Pancreas (tissue), 10 donors: ENCODE data around the gene YIPF3. TPM values are rescaled to one million over a fixed set of nuclear protein-coding genes. Genes with fewer than 3 reads are reported as not detected.
"Not testable (repeated sequence)": the region's sequence is repeated elsewhere in the genome, so short reads cannot be mapped to it uniquely, and the experiment has no call there.

Experiments used
- ATAC-seq, 4 donors: fragments of 200-7000 bp; cut with Tn5 transposase; one replicate each; pipeline versions ENCODE4 v1.8.0 to v1.9.1; 2020; ENCODE audit warnings: mild to moderate bottlenecking in 4 of 4, moderate library complexity in 4 of 4
- DNase-seq, 6 donors: peaks; one replicate each; pipeline ENCODE4 v3.0.0-alpha.2; 2020
- FAIRE-seq: peaks from 2 replicates; lab custom pipeline; 2012; peaks lifted over from hg19 to GRCh38; lab: Jason Lieb, UNC
- H3K27ac ChIP-seq, 4 donors: fragments of 200-600 bp; sonication (generic); 1 replicate in 3 of 4; 2 replicates in 1 of 4; pipeline versions ENCODE4 v1.5.0 to v1.8.0; 2020
- H3K27me3 ChIP-seq, 4 donors: fragments of 200-600 bp; one replicate each; pipeline ENCODE4 v1.8.0; 2021
- H3K36me3 ChIP-seq, 3 donors: fragments of 200-600 bp; sonication (generic) in 1 of 3; one replicate each; pipeline versions ENCODE4 v1.5.0 to v1.8.0; 2020 to 2021
- H3K4me1 ChIP-seq, 3 donors: fragments of 200-600 bp; one replicate each; pipeline ENCODE4 v1.8.0; 2021
- H3K4me3 ChIP-seq, 4 donors: fragments of 200-600 bp; sonication (generic) in 2 of 4; one replicate each; pipeline versions ENCODE4 v1.5.0 to v1.8.0; 2020 to 2021
- H3K9me3 ChIP-seq, 4 donors: fragments of 200-600 bp; one replicate each; pipeline ENCODE4 v1.8.0; 2021
- CTCF ChIP-seq, 4 donors: fragments of 200-600 bp; sonication (generic) in 3 of 4; IDR thresholded peaks; one replicate each; pipeline versions ENCODE4 v1.5.0 to v1.8.0; 2021; ENCODE audit warnings: antibody characterized with exemption in 4 of 4
- WGBS, 2 donors: extraction: QIAGEN DNeasy Blood & Tissue Kit; methylation state at CpG; one replicate each; pipeline ENCODE4 v1.1.7; 2013; 5-methylcytosine and 5-hydroxymethylcytosine counted together
- intact Hi-C, 3 donors: fragments of 100-400 bp; cut with DNase I; formaldehyde crosslinking; loops; one replicate each; pipeline versions ENCODE4 v1.11.1 to v1.14.2; 2022
- polyA plus RNA-seq, 2 donors: library from polyadenylated mRNA; stranded (reverse); fragments of 200-250 nt; gene quantifications; one replicate each; pipeline ENCODE4 v1.2.3, GENCODE V29; 2013
- total RNA-seq, 6 donors: library from RNA; stranded (reverse); fragmentation: NEBNext Ultra II Directional in 4 of 6; extraction: Animal tissue kit (Norgen Biotek cat#: 25700) in 4 of 6; gene quantifications; one replicate each; pipeline versions ENCODE4 v1.2.1 to v1.2.4, GENCODE V29; 2021 to 2023
- donor health status: healthy with polysubstance abuse.
- donor health status: DM: no; HTN: no; CAD: no; lungs with moderate emphysema.
- donor health status: DM: no; HTN: no; CAD: no.
- donor health status: control.
- donor health status: control.
- donor health status: Bipolar disorder and iron deficiency.
- donor health status: DM: yes; HTN: yes; CAD: no.
- donor health status: DM: no; HTN: no; CAD: no.
- donor health status: DM: no; HTN: no; CAD: no.
- donor health status: DM: yes; HTN: yes; CAD: no.

YIPF3 gene
- total and polyA plus RNA-seq, 8 donors = 60.3 to 92.2 (median 69.7) TPM

GRCh38 chr6:43503443-43503842 is 13.3 kb downstream of the YIPF3 start:
- H3K4me3 ChIP-seq = no peak overlapping the region
- no peak for DNase-seq
- intact Hi-C loops = loop anchor here in 2 of 3 donors (5.0 to 10.0 kb wide), 2 partner anchors 49 to 246 kb away; partner anchors contain the start of gene DLK2 (in 1 of the 2)
- no peaks in the 10 kb centered on the region for H3K4me1 ChIP-seq
- no peaks in the 10 kb centered on the region for H3K9me3 ChIP-seq
- no peak for ATAC-seq
- H3K27me3 ChIP-seq = no peaks in the 10 kb centered on the region
- WGBS, 2 donors = 90 to 94% methylated on average over 8 of the region's 8 CpGs
- no peak for TF ChIP-seq CTCF (IDR thresholded peaks at IDR 0.05)
- H3K36me3 ChIP-seq = peaks cover 0 to 35% (median 20%) of the 10 kb centered on the region in 3 donors
- FAIRE-seq = no peak
- no peak overlapping the region for H3K27ac ChIP-seq

DNA sequence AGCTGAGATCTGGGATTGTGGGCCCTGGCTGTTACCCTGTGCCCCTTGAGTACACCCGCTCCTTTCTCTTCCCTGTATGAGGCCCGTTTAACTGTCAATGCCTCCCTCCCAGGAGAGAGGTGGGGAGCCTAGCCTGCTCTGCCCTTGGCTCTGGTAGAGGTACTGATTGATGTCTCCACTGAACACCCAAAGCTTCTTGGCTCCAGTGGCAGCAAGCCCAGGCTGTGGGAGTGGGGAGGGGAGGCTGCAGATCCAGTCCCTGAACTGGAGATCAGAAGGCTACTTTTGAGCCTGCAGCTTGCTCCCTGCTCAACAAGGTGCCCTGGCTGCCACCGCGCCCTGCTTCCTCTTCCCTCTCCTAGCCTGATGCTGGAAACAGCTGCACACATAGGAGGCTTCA is 14.1 kb downstream of the YIPF3 start:
- FAIRE-seq (no peak), ATAC-seq (no peak), DNase-seq (no peak)
- Histone ChIP-seq H3K4me3 (no peak overlapping the region), H3K36me3 (peaks cover 0 to 42% (median 20%) of the 10 kb centered on the region in 3 donors), H3K27me3 (no peaks in the 10 kb centered on the region), H3K27ac (no peak overlapping the region), H3K9me3 (no peaks in the 10 kb centered on the region), H3K4me1 (no peaks in the 10 kb centered on the region)
- WGBS, 2 donors = 84 to 100% methylated on average over 4 of the region's 4 CpGs
- intact Hi-C loops = loop anchor here in 2 of 3 donors (5.0 to 10.0 kb wide), 2 partner anchors 48 to 245 kb away; partner anchors contain the start of gene DLK2 (in 1 of the 2)
- no peak for TF ChIP-seq CTCF (IDR thresholded peaks at IDR 0.05)

GRCh38 chr6:43500921-43501320 is 15.8 kb downstream of the YIPF3 start:
- no peak overlapping the region for H3K27ac ChIP-seq
- no peak overlapping the region for H3K4me3 ChIP-seq
- WGBS, 2 donors = 96 to 98% methylated on average over 3 of the region's 3 CpGs
- H3K4me1 ChIP-seq = no peaks in the 10 kb centered on the region
- H3K27me3 ChIP-seq = no peaks in the 10 kb centered on the region
- no peak for TF ChIP-seq CTCF (IDR thresholded peaks at IDR 0.05)
- H3K36me3 ChIP-seq = peaks cover 0 to 46% (median 20%) of the 10 kb centered on the region in 3 donors
- no peaks in the 10 kb centered on the region for H3K9me3 ChIP-seq
- intact Hi-C loops = loop anchor here in 2 of 3 donors (5.0 to 10.0 kb wide), 2 partner anchors 46 to 244 kb away; partner anchors contain the start of gene DLK2 (in 1 of the 2)
- FAIRE-seq = no peak
- ATAC-seq = no peak
- no peak for DNase-seq

DNA sequence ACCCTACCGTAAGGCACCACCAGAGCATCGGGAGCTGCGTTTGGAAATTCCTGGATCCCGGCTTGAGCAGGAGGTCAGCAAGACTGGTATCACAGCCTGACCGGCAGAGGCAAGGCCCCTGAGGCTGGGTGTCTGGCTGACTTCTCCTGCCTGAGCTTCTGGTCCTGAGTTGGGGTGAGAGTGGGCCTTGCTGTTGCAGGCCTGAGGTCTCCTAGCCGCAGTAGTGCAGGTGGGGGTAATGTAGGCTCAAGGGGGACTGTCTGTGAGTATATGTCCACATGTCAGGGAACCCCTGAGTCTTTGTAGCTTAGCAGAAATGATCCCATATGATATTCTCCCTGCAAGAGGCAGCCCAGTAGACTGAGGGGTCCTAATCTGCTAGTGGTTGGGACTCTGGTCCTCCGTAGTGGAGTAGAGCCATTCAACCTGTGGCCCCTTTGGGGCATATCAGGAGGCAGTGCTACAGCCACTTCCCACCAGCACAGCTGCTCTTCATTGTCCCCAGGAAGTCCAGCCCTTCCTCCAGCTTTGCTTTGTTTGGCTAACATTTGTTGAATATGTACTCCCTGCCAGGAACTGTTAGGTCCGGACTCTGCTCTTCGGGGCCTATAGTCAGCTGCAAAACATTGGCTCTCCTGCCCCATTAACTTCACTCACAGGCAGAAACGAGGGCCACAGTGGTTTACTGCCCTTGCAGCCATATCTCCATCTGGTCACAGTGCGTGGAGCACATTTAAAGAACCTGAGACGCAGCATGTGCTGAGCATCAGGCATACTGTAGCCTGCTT is 17.5 kb downstream of the YIPF3 start:
- H3K27ac ChIP-seq = no peak overlapping the region
- FAIRE-seq (no peak), ATAC-seq (no peak), DNase-seq (no peak)
- no peaks in the 10 kb centered on the region for H3K9me3 ChIP-seq
- intact Hi-C loops = no loop called here
- TF ChIP-seq CTCF (IDR thresholded peaks at IDR 0.05) = no peak
- H3K36me3 ChIP-seq = peaks cover 0 to 46% (median 20%) of the 10 kb centered on the region in 3 donors
- 86 to 89% methylated on average over 12 of the region's 12 CpGs for WGBS, 2 donors
- no peaks in the 10 kb centered on the region for H3K27me3 ChIP-seq
- H3K4me1 ChIP-seq = no peaks in the 10 kb centered on the region
- H3K4me3 ChIP-seq = no peak overlapping the region

DNA sequence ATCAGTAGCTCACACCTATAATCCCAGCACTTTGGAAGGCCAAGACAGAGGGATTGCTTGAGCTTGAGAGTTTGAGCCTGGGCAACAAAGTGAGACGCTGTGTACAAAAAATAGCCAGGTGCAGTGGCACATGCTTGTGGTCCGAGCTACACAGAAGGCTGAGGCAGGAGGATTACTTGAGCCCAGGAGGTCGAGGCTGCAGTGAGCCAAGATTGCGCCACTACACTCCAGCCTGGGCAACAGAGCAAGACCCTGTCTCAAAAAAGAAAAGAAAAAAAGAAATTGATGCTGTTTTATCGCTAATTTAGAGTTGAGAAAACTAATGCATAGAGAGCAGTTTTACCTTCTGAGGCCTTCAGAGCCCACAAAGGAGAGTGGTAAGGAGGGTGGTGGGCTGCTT is 18.4 kb downstream of the YIPF3 start:
- 92 to 94% methylated on average over 5 of the region's 5 CpGs for WGBS, 2 donors
- H3K27me3 ChIP-seq, intact Hi-C loops, H3K4me1 ChIP-seq, ATAC-seq, DNase-seq, H3K9me3 ChIP-seq, FAIRE-seq, H3K27ac ChIP-seq, H3K4me3 ChIP-seq: not testable (repeated sequence)
- peaks cover 0 to 39% (median 15%) of the 10 kb centered on the region in 3 donors for H3K36me3 ChIP-seq
